Measurements from ENCODE around the gene KRTAP12-3. TPM values are rescaled to one million over a fixed set of nuclear protein-coding genes. Genes with fewer than 3 reads are reported as not detected.

Gene KRTAP12-3
- total RNA-seq = not detected in 2 replicates

GRCh38 chr21:44657635-44658540 is at the start of gene KRTAP12-3:
KRTAP12-3 (plus strand) TSS chr21:44657932; CDS start chr21:44657980, 48 bp downstream.

GRCh38 chr21:44612029-44612486 is 45.7 kb upstream of the KRTAP12-3 start, which contains the start of gene KRTAP10-8:
KRTAP10-8 (plus strand) TSS chr21:44612079; CDS start chr21:44612101, 22 bp downstream.

GRCh38 chr21:44626673-44627143 is 31.0 kb upstream of the KRTAP12-3 start, which contains the start of gene KRTAP10-9:
KRTAP10-9 (plus strand) TSS chr21:44627093; CDS start chr21:44627172, 79 bp downstream.

GRCh38 chr21:44637018-44637850 is 20.5 kb upstream of the KRTAP12-3 start, which contains the start of gene KRTAP10-10:
KRTAP10-10 (plus strand) TSS chr21:44637356; CDS start chr21:44637418, 62 bp downstream.

GRCh38 chr21:44646366-44647221 is 11.1 kb upstream of the KRTAP12-3 start, which contains the start of gene KRTAP10-11:
KRTAP10-11 (plus strand) TSS chr21:44646414; CDS start chr21:44646459, 45 bp downstream.

GRCh38 chr21:44654576-44655175 is 3.1 kb upstream of the KRTAP12-3 start, which contains the start of gene KRTAP12-4:
KRTAP12-4 (minus strand) TSS chr21:44654659; CDS start chr21:44654614, 45 bp downstream.

GRCh38 chr21:44666401-44667320 is 8.9 kb downstream of the KRTAP12-3 start, which contains the start of gene KRTAP12-2:
KRTAP12-2 (minus strand) TSS chr21:44666927; CDS start chr21:44666886, 41 bp downstream.

GRCh38 chr21:44681861-44682579 is 24.3 kb downstream of the KRTAP12-3 start, which contains the start of gene KRTAP12-1:
KRTAP12-1 (minus strand) TSS chr21:44682163; CDS start chr21:44682123, 40 bp downstream.

GRCh38 chr21:44697172-44697810 is 39.6 kb downstream of the KRTAP12-3 start, which contains the start of gene KRTAP10-12:
KRTAP10-12 (plus strand) TSS chr21:44697172; CDS start chr21:44697202, 30 bp downstream.

Other genes starting within 250 kb of the KRTAP12-3 start
- 0.38 and 0.85 TPM in 2 replicates for gene LRRC3, start 202.4 kb upstream of the KRTAP12-3 start, total RNA-seq
- not detected in 2 replicates for gene KRTAP10-1, start 117.7 kb upstream of the KRTAP12-3 start, total RNA-seq
- not detected in 2 replicates for gene KRTAP10-2, start 106.4 kb upstream of the KRTAP12-3 start, total RNA-seq
- not detected in 2 replicates for gene KRTAP10-3, start 99.1 kb upstream of the KRTAP12-3 start, total RNA-seq
- not detected in 2 replicates for gene KRTAP10-4, start 84.2 kb upstream of the KRTAP12-3 start, total RNA-seq
- not detected in 2 replicates for gene KRTAP10-5, start 77.3 kb upstream of the KRTAP12-3 start, total RNA-seq
- gene KRTAP10-6, start 65.4 kb upstream of the KRTAP12-3 start, total RNA-seq = not detected in 2 replicates
- gene KRTAP10-7, start 57.3 kb upstream of the KRTAP12-3 start, total RNA-seq = not detected in 2 replicates
- gene KRTAP10-8, start 45.9 kb upstream of the KRTAP12-3 start, total RNA-seq = not detected in 2 replicates
- not detected in 2 replicates for gene KRTAP10-9, start 30.8 kb upstream of the KRTAP12-3 start, total RNA-seq
- gene KRTAP10-10, start 20.6 kb upstream of the KRTAP12-3 start, total RNA-seq = not detected in 2 replicates
- not detected in 2 replicates for gene KRTAP10-11, start 11.5 kb upstream of the KRTAP12-3 start, total RNA-seq
- gene KRTAP12-4, start 3.3 kb upstream of the KRTAP12-3 start, total RNA-seq = not detected in 2 replicates
- not detected in 2 replicates for gene KRTAP12-2, start 9.0 kb downstream of the KRTAP12-3 start, total RNA-seq
- gene KRTAP12-1, start 24.2 kb downstream of the KRTAP12-3 start, total RNA-seq = not detected in 2 replicates
- gene KRTAP10-12, start 39.2 kb downstream of the KRTAP12-3 start, total RNA-seq = not detected in 2 replicates
- not detected in 2 replicates for gene TSPEAR, start 53.6 kb downstream of the KRTAP12-3 start, total RNA-seq
- gene UBE2G2, start 143.9 kb downstream of the KRTAP12-3 start, total RNA-seq = 63.7 and 71.1 TPM in 2 replicates
- 60.6 and 98.2 TPM in 2 replicates for gene SUMO3, start 160.1 kb downstream of the KRTAP12-3 start, total RNA-seq
- 220 and 298 TPM in 2 replicates for gene PTTG1IP, start 215.8 kb downstream of the KRTAP12-3 start, total RNA-seq